Uterus (tissue), 4 donors: ENCODE results near the gene BTD. TPM values are rescaled to one million over a fixed set of nuclear protein-coding genes. Genes with fewer than 3 reads are reported as not detected.

Source experiments
- DNase-seq, 2 donors: peaks; one replicate each; pipeline ENCODE4 v3.0.0-alpha.2; 2019 to 2020
- H3K27ac ChIP-seq, 2 donors: fragments of 200-600 bp; sonication (generic); 1 replicate in 1 of 2; 2 replicates in 1 of 2; pipeline ENCODE4 v1.5.1; 2016 to 2018
- H3K27me3 ChIP-seq, 2 donors: fragments of 200-600 bp; sonication (generic); one replicate each; pipeline ENCODE4 v1.5.1; 2018 to 2019; ENCODE audit warnings: control low read depth in 1 of 2
- H3K36me3 ChIP-seq, 2 donors: fragments of 200-600 bp; sonication (generic); one replicate each; pipeline ENCODE4 v1.5.1; 2019; ENCODE audit warnings: control low read depth in 1 of 2
- H3K4me1 ChIP-seq, 2 donors: fragments of 200-600 bp; sonication (generic); one replicate each; pipeline ENCODE4 v1.5.1; 2018 to 2019; ENCODE audit warnings: control low read depth in 1 of 2
- H3K4me3 ChIP-seq, 2 donors: fragments of 200-600 bp; sonication (generic); 1 replicate in 1 of 2; 2 replicates in 1 of 2; pipeline ENCODE4 v1.5.1; 2018 to 2019; ENCODE audit warnings: mild to moderate bottlenecking in 1 of 2
- H3K9me3 ChIP-seq, 2 donors: fragments of 200-600 bp; sonication (generic); one replicate each; pipeline ENCODE4 v1.5.1; 2019; ENCODE audit warnings: control low read depth in 1 of 2
- POLR2A ChIP-seq, 2 donors: fragments of 450-650 bp; IDR thresholded peaks; one replicate each; pipeline ENCODE4 v1.6.1; 2016; ENCODE audit warnings: antibody characterized with exemption in 2 of 2, mild to moderate bottlenecking in 1 of 2, moderate library complexity in 1 of 2
- intact Hi-C: fragments of 100-400 bp; cut with DNase I; formaldehyde crosslinking; loops from one replicate; pipeline ENCODE4 v1.15.1; 2023; ENCODE audit warnings: low total_unique reads
- total RNA-seq, 4 donors: library from RNA; depleted of rRNA in 3 of 4; stranded (reverse); fragments of >200 nt in 3 of 4; gene quantifications; one replicate each; pipeline versions ENCODE4 v1.1.0 to v1.2.4, GENCODE V29; 2014 to 2023
- TF ChIP-seq, protein P1 (sequence below), 4 experiments: fragments of 200-600 bp in 2 of 4; fragments of 450-650 bp in 2 of 4; sonication (generic) in 2 of 4; IDR thresholded peaks; one replicate each; pipeline ENCODE4 v1.5.1; 2016 to 2019; ENCODE audit warnings: antibody characterized with exemption in 4 of 4, mild to moderate bottlenecking in 2 of 4, moderate library complexity in 1 of 4
- donor health status: DM: yes; HTN: yes; CAD: no.

The BTD gene
- total RNA-seq, 4 donors from 2014 or later: 6.5 to 31.3 (median 21.5) TPM

- peaks cover 0 to 5% of the 10 kb centered on the region in 2 donors for H3K4me1 ChIP-seq
- H3K4me3 ChIP-seq: no peak overlapping the region
- TF ChIP-seq POLR2A (IDR thresholded peaks at IDR 0.05): no peak
- TF ChIP-seq, protein P1, sequence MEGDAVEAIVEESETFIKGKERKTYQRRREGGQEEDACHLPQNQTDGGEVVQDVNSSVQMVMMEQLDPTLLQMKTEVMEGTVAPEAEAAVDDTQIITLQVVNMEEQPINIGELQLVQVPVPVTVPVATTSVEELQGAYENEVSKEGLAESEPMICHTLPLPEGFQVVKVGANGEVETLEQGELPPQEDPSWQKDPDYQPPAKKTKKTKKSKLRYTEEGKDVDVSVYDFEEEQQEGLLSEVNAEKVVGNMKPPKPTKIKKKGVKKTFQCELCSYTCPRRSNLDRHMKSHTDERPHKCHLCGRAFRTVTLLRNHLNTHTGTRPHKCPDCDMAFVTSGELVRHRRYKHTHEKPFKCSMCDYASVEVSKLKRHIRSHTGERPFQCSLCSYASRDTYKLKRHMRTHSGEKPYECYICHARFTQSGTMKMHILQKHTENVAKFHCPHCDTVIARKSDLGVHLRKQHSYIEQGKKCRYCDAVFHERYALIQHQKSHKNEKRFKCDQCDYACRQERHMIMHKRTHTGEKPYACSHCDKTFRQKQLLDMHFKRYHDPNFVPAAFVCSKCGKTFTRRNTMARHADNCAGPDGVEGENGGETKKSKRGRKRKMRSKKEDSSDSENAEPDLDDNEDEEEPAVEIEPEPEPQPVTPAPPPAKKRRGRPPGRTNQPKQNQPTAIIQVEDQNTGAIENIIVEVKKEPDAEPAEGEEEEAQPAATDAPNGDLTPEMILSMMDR (IDR thresholded peaks at IDR 0.05): no peak
- H3K9me3 ChIP-seq: no peaks in the 10 kb centered on the region
- DNase-seq: no peak
- H3K27ac ChIP-seq: no peak overlapping the region
- no peaks in the 10 kb centered on the region for H3K36me3 ChIP-seq
- intact Hi-C loops: no loop called here
- no peaks in the 10 kb centered on the region for H3K27me3 ChIP-seq
Observed at GRCh38 chr3:15575446-15575845, 26.1 kb upstream of the BTD start.

- H3K4me3 ChIP-seq: no peak overlapping the region
- H3K36me3 ChIP-seq: no peaks in the 10 kb centered on the region
- H3K27me3 ChIP-seq: no peaks in the 10 kb centered on the region
- TF ChIP-seq, protein P1 (IDR thresholded peaks at IDR 0.05): no peak
- TF ChIP-seq POLR2A (IDR thresholded peaks at IDR 0.05): no peak
- peaks cover 0 to 5% of the 10 kb centered on the region in 2 donors for H3K4me1 ChIP-seq
- no peaks in the 10 kb centered on the region for H3K9me3 ChIP-seq
- no peak overlapping the region for H3K27ac ChIP-seq
- intact Hi-C loops: no loop called here
- DNase-seq: no peak
Observed at GRCh38 chr3:15576475-15576874, 25.1 kb upstream of the BTD start.

DNA sequence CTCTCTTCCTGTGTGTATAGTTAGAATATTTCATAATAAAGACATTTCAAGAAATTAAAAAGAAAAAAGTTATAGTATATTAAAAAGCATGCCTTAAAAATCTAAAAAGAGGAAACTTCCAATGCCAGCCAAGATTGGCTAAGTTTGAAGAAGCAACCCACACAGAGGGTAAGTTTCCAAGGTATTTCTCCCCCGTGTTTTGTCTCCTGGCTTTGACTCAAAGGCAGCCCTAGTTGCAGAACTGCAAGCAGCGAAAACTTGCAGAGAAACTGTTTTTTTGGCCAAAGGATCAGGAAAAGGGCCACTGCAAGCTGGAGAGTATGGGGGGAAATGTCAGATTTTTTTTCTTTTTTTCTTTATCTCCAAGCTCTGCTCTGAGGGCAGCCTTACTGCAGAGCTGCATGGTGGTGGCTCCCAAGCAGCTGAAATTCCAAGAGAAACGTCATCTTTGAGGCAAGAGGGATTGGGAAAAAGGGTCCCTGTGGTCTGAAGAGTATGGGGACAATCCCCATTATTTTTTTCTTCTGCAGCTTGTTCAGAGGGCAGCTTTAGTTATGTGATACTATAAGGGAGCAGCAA is 23.2 kb upstream of the BTD start:
- Histone ChIP-seq H3K4me1 (peaks cover 0 to 5% of the 10 kb centered on the region in 2 donors), H3K27me3 (no peaks in the 10 kb centered on the region), H3K27ac (peak overlapping the region in 1 of 2 donors; percentile 38), H3K4me3 (no peak overlapping the region), H3K36me3 (no peaks in the 10 kb centered on the region), H3K9me3 (no peaks in the 10 kb centered on the region)
- no peak for TF ChIP-seq POLR2A (IDR thresholded peaks at IDR 0.05)
- TF ChIP-seq, protein P1 (IDR thresholded peaks at IDR 0.05): no peak
- intact Hi-C loops: no loop called here
- no peak for DNase-seq

- H3K4me1 ChIP-seq: peaks cover 0 to 5% of the 10 kb centered on the region in 2 donors
- H3K4me3 ChIP-seq: no peak overlapping the region
- DNase-seq: no peak
- intact Hi-C loops: no loop called here
- H3K36me3 ChIP-seq: no peaks in the 10 kb centered on the region
- no peaks in the 10 kb centered on the region for H3K27me3 ChIP-seq
- no peaks in the 10 kb centered on the region for H3K9me3 ChIP-seq
- peak overlapping the region in 1 of 2 donors; percentile 38 for H3K27ac ChIP-seq
- TF ChIP-seq, protein P1 (IDR thresholded peaks at IDR 0.05): no peak
- TF ChIP-seq POLR2A (IDR thresholded peaks at IDR 0.05): no peak
Observed at GRCh38 chr3:15579051-15579450, 22.5 kb upstream of the BTD start.

- Histone ChIP-seq H3K4me3 (no peak overlapping the region), H3K4me1 (peaks cover 0 to 5% of the 10 kb centered on the region in 2 donors), H3K27me3 (no peaks in the 10 kb centered on the region), H3K9me3 (no peaks in the 10 kb centered on the region), H3K36me3 (no peaks in the 10 kb centered on the region), H3K27ac (no peak overlapping the region)
- intact Hi-C loops: no loop called here
- DNase-seq: no peak
- TF ChIP-seq POLR2A (IDR thresholded peaks at IDR 0.05): no peak
- TF ChIP-seq, protein P1 (IDR thresholded peaks at IDR 0.05): no peak
Observed at GRCh38 chr3:15581471-15582394, 19.8 kb upstream of the BTD start.
